ENCODE data around the gene SLC4A11.

Gene SLC4A11

DNA sequence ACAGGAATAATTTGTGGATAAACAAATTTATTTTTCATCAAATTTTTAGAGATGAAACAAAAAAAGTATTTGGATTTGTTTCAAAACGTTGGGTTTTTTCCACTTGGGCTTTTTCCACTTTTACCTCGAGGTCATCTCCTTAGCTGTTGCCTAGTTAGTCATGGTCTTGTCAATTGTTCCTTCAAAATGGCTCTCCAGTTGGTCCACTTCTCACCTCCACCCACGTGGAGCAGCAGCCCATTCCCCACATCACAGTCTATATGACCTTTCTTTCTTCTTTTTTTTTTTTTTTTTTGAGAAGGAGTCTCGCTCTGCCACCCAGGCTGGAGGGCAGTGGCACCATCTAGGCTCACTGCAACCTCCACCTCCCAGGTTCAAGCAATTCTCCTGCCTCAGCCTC is 6.7 kb upstream of the SLC4A11 start:
- no peak for DNase-seq

DNA sequence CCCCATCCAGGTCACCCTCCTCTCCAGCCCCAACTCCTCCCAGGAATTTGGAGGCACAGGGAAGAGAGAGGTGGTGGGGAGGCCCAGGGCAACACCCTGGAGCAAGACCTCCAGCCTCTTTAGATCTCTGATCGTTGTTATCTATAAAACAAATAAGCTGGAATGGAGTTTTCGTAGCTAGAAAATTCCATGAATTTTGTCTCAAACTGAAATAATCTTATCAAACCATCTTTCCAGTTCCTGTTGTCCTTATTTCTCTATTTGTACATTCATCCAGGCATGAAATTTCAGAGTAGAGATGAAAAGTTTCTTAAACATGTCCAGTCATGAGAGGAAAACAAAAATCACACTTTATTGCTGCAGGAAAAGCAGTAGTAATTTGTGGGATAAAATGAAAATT is 6.2 kb upstream of the SLC4A11 start:
- no peak for DNase-seq

DNA sequence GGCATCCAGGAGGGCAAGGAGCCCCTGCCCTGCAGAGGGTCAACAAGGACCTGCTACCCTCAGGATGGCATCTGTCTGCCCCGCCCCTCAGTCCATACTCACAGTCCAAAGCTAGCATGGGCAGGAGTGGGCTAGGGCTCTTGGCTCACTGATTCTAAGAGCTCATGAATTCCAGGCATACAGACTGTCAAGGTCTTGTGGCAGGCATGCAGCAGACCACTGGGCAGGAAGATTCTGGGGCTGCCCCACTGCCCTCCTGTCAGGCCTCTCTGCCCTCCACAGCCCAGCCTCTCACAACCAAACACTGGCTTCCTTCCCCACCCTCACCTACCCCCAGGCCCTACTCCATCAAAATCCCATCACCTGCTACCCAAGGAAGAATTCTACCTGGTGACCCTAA is 5.6 kb upstream of the SLC4A11 start:
- DNase-seq, result no peak

DNA sequence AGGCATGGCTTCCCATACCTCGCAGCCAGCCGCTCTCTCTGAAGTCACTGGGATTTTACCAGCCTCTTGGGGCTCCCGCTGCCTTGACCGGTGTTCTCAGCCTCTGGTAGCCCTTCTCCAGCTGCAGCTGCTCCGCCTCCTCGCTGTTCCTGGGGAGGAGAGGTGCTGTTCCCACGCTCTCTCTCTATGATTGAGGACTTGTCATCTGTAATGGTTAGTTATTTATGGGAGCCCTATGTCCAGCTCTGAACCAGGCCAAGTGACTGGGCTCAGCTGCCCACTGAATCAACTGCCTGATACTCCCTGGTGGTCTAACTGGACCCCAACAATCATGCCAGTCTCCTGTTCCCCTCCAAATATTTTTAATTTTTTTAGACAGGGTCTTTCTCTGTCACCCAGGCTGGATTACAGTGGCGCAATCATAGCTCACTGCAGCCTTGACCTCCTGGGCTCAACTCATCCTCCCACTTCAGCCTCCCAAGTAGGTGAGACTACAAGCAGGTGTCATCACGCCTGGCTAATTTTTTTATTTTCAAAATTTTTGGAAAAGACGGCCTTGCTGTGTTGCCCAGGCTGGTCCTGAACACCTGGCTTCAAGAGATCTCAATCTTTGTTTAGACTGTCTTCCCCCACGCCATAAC is 4.8 kb upstream of the SLC4A11 start:
- DNase-seq, result no peak

DNA sequence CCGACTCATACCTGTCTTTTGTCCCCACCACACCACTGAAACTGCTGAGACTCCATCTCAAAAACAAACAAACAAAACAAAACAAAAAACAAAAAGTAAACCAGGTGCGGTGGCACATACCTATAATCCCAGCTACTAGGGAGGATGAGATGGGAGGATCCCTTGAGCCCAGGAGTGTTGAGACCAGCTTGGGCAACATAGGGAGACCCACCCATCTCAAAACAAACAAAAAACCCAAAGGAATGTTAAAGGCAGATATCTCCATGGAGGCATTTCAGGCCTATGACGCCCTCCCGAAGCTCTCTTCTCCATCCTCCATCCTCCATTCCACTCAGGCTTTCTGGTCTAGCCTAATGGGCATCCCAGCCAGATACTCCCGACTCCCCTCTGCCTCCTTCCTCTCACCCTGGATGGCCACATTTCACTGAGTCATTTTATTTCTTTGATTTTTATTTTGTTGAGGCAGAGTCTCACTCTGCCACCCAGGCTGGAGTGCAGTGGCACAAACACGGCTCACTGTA is 3.2 kb upstream of the SLC4A11 start:
- DNase-seq, result no peak

DNA sequence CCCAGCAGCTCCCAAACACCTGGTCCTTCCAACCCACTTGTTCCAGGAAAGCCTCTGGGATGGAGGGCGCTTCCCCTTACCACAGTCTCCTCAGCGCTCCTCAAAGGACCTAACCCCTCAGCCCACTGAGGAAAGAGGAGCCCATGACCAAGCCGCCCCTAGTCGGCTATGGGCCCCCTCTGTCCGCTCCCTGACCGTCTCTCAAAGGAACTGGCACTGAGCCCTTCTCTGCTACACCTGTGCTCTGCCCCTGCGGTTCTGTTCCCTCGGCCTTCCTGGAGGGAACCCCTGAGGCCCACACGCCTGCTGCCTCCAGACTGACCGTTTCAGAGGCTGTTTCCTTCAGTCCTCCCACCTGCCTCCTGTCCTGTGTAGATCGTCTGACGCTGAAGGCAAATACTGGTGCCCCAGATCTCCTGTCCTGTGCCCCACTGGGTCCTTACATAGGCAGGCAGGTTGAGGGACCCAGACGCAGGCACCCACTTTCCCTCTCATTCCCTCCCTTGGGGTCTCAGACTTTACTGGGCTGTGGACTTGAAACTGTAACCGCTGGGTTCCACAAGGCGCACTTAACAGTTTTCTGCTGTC is 1.9 kb upstream of the SLC4A11 start:
- DNase-seq, result no peak

DNA sequence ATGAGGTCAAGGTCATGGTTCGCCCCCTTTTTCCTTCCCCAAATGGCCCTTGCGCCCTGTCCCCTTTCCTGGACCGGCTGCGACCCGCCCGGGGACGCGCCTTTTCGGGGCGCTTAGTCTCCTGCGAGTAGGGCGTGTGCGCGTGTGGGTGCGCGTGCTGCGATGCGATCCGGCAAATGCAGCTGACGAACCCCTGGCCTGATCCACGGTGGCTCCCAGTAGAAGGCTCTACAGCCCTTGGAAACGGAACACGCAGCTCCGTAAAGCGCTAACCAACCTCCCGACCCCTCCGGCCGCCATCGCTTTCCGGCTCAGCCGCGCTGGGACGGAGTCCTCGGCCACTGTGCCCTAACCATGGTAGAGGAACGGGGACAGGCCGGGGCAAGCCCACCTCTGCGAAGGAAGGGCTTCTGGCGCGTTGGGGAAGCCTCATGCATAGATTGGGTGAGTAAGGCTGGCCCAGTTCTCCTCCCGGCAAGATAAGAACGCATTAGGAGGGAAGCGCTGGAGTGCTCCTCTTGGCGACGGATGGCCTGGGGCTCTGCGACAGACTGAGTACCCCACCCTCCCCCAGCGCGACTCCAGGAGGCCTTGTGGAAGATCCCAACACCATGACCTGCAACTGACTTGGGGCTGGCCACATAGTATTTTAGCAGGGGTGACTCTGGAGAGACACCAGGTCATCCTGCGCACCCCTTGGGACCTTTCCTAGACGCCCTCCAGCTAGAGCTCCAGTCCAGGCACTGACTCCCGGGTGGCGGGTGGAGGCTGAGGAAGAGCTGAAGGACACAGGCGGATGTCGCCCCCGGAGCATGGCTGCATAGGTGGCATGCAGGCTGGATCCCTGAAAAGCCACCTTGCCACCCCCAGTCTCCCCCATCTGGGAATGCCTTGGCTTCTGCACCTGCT is 1.1 kb upstream of the SLC4A11 start:
- no peak for DNase-seq

DNA sequence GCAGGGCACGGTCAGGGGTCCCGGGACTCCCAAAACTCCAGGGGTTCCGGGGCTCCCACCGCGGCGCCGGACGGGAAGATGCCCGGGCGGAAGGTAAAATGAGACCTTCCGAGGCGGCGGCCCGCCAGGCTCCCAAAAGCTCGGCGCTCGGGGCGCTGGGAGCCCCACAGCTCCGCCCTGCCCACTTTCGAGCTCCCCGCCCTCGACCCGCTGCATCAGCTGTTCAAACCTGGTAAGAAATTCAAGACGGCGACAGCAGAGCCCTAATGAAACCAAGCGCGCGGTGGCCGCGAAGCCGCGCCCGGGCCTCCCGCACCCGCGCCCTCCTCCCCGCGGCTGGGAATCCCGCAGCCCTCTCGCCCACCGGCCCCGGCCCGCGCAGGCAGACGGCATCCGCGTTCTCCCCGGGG is 369 bp downstream of the SLC4A11 start:
- DNase-seq, result no peak

DNA sequence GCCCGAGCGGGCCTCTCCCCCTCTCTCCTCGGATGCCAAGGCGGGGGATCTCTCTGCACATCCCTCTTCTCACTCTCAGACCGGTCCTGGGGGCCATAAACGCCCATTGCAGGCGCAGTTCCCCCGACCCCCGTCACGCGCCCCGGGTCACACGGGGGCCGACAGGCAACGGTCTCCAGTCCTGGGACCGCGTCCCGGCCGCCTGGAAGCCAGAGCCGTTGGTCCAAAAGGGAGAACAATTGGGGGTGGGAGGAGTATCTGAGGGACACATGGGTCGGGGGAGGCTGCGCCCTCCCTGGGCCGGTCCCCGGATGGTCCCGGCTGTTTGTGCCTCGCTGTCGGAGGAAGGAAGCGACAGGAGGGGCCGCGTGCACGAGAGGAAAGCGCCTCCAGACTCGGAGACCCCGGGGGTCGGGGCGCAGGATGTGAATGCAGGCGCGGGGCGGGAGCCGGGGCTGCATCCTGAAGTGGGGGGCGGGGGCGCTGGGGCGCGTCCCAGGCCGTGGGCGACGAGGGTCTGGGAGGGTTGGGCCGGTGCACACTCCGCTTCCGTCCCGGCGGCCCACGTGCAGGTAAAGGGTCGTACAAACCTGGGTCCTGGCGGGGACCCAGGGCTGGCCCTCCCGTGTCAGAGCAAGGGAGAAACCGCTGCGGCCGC is 903 bp downstream of the SLC4A11 start:
- DNase-seq, result no peak

DNA sequence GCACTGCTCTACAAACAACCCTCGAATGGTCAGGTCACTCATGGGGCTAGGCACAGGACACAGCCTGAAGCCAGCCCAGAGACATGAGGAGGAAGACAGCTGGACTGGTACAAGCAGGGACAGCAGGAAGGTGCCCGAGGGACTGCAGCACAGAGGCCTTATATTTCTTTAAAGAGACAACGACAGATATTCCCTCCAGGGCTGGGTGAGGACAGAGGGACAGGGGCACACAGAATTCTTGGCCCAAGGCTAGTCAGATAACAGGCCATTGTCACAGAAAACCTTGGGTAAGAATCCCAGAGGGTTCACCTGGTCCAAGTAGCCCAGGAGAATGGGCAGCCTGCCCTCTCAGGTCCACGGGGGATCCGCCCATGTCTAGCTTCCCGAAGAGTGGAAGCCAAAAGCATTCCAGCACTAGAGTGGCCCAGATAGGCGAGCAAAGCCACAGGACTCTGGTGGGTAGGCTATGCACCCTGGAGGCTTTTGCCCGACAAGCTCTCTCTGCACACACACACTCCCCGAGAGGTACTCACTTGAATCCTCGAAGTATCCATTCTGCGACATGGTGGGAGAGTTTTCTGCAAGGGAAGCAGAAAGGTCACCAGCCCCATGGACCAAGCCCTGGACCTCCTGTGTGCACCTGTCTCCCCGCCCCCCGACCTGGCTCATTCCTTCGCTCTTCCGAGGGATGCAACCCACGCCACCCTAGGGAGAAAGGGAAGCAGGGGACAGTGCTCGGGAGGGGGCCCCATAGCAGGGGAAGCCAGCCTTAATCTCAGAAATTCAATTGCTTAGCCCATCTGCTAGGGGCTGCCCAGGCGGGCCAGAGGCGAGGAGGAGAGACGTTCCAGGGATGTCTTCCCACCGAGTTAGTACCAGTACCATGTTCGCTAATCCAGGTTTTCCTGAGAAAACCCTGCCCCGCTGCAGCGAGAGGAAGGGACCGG is 1.7 kb downstream of the SLC4A11 start:
- DNase-seq, result no peak

DNA sequence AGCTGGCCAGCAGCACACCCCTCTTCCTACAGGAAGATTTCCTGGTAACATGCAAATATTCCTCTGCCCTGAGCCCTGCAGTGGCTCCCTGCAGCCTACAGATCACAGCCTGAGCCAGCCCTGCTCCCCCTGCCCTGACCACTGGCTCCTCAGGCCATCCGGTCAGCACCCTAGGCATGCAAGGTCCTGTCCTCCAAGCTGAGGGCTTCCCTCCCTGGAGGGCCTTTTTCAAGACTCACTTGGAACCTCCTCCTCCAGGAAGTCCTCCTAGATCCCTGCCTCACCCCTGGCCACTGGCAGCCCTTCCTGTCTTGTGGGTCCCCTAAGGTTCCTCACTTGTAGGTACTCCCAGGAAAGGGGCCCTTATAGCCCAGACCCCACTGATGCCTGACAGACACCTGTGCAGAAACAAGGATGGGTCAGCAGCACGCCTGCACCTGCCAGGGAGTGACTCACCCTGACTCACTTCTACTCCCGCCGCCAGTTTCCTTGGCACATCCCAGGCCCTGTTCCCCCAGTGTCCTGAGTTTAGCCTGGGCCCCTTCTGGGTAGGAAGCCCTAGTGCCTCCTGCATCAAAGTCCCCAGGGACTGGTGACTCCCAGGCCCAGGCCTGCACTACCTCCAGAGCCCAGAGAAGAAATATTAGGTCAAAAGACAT is 3.2 kb downstream of the SLC4A11 start:
- no peak for DNase-seq

DNA sequence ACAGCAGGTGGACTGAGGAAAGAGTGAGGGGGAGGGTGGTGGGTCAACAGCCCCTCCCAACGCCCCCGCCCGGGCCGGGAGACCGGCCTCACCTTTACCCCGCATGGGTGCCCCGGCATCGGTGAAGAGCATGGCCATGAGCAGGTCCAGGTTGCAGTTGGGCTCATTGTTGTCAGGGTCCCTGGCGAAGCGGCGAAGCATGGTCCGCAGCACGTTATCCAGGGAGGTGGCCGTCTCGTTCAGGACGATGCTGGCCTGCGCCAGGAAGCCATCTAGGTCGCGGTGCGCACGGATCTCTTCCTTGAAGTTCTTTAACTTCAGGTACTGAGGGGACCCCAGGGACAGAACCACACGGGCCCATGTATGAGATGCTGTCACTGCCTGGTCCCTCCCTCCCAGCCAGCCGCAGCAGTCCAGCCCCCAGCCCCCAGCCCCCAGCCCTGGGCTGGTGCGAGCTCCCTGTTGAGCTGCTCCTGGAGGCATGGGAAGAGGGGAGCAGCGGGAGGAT is 4.9 kb downstream of the SLC4A11 start:
- DNase-seq, result no peak

DNA sequence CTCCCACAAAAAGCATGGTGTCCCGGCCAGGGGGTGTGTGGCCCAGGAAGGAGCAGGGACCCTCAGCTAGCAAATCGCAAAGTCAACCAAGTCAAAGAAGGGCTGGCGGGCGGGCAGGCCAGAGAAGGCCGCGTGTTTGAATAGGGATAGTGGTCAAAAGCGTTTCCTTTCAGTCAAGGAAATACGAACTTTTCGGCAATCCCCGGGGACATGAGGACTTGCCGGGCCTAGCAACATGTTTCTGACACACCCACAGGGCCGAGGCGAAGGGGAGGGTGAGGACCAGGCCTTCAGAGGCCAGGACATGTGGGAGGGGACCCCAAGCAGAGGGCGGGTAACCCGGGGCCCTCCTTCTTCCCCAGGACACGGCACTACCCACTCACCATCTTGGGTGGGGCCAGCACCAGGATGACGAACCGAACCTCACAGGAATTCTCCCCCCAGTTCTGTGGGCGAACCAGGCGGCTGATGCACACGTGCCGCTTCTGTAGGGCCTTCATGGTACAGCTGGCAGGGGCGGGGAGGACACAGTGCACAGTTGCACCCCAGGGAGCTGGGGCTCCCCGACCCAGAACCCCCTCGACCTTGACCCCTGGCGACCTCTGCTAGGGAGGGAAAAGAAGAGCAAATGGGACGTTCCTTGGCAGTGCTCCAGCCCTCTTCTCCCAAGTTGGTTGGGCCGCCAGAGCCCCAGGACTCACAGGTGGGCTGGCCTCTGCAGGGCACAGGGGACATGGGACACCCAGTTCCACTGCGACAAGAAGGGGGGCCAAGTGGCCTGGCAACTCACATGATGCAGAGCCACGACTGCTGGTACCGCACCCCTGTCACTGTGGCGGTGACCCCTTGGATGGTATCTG is 5.6 kb downstream of the SLC4A11 start:
- DNase-seq, result no peak

DNA sequence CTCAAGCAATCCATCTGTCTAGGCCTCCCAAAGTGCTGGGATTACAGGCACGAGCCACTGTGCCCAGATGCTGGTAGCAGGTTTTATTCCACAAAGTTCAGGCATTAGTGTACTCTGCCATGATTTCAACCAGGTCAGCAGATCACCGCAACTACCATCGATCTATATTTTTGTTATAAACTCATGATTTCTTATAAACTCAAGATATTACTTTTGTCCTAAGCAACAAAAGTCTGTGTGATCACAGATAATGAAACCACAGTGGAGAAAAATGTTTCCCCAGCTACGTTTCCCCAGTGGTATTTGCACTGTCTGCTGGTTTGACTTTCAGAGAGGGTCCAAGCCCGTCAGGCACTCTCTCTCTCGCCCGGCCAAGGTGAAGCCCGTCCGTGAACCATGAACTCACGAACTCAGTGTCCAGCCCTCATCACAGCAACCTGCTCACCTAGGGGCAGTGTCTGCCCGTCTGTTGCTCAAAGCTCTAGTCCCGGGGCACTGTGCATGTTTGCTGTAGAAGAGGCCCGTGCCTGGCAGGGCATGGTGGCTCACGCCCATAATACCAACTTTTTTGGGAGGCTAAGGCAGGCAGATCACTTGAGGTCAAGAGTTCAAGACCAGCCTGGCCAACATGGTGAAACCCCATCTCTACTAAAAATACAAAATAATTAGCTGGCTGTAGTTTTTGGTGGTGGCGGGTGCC is 7.0 kb downstream of the SLC4A11 start:
- DNase-seq, result no peak

DNA sequence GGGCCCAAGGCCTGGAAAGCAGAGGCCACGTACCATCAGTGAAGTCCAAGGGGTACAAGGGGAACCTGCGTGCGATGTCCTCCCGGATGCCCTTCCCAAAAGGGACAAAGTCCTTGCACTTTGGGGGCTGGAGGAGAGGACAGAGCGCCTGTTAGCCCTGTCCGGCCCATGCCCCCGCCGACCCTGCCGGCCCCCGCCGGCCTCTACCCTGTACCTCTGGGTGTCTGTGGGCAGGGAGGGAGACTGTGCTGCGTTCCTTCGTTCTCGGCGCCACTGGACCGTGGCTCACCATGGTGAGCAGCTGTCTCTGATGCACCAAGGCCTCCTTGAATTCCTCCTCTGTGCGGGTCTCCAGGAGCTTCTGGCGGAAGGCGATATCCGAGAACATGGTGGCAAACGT is 7.9 kb downstream of the SLC4A11 start:
- no peak for DNase-seq

DNA sequence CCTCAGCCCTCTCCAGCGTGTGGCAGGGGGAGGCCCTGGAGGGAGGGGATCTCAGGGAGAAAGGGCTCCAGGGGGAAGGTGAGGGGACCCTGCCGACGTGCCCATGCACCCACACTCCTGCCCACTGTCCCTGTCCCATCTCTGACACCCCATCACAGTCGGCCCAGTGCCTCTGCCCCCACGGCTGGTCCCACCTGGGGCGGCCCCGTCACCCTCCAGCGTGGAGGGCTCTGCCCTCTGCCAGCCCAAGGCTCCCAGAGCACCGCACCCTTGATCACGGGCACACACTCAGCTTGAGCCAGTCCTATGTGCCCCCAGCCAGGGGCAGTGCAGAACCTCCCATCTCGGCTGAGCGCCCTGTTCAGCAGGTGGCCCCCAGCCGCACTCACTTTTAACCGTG is 9.2 kb downstream of the SLC4A11 start:
- DNase-seq, result no peak

DNA sequence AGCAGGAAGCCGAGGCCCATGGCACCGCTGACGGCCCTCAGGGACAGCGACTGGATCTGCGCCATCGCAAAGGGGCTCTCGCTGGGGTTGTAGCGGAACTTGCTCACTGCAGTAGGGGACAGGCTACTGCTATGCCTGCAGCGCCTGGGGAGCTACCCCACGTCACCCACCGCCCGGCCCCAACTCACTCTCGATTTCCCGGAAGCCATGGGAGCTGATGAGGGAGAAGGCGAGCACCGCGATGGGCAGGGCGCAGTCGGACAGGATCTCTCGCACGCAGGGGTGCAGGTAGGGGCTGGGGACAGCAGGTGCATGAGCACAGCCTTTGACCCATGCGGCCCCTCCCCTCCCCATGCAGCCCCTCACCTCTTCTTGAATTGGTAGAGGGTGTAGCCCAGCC is 9.8 kb downstream of the SLC4A11 start:
- DNase-seq, result no peak

DNA sequence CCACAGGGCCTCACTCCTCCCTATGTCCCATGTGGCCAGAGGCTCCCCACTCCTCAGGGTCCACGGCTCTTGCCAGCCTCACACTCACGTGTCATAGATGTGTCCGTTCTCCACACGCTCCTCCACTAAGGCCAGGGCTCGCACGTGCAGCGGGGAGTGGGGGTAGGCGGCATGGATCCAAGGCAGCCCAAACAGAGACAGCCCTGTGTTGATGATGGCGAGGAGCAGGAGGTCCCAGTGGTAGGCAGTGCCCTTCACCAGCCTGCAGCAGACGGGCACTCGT is 10.3 kb downstream of the SLC4A11 start:
- DNase-seq, result no peak

DNA sequence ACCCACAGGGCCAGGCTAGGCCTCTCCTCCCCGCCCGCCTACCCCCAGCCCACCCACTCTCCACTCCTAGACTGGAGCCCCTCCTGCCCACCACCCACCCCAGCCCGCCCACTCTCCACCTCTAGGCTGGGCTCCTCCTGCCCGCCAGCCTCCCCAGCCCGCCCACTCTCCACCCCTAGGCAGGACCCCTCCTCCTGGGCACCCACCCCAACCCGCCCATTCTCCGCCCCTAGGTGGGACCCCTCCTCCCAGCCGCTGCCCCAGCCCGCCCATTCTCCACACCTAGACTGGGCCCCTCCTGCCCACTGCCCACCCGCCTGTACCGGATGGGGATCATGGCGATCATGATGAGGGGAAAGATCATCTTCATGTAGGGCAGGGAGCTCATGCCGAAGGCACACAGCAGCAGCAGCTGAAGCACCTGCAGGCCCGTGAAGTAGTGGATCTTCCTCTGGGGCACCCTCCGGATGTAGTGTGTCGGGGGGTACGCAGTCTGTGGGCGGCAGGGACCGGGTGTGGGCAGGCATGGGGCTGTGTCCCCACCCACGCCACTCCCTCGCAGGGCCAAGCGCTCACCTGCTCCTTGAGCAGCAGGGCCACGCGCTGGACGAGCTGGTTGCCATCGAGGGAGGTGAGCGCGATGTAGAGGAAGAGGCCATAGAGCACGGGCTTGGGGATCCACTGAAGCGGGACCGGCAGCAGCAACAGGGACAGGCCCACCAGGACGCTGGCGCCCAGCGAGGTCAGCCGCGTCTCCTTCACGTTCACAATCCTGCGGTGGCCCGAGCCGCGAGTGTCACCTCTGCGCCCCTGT is 10.8 kb downstream of the SLC4A11 start:
- no peak for DNase-seq
